Activated CD4-positive, alpha-beta T cell treated with anti-CD3 and anti-CD28 coated beads, Interleukin-2, amount 50 U/mL, for 24 hours (primary cell): Measurements from ENCODE around the gene CCDC192.
"Not testable (repeated sequence)": the region's sequence is repeated elsewhere in the genome, so short reads cannot be mapped to it uniquely, and the experiment has no call there.

Experiments
- DNase-seq, 2 donors: peaks; one replicate each; pipeline ENCODE4 v3.0.0-alpha.2; 2020; ENCODE audit warnings: low read depth in 1 of 2, low spot score in 1 of 2

The CCDC192 gene

GRCh38 chr5:127839496-127840197, 136.5 kb downstream of the CCDC192 start:
- no peak for DNase-seq

GRCh38 chr5:127840198-127840524, 137.0 kb downstream of the CCDC192 start:
- DNase-seq = no peak

- no peak for DNase-seq
These were observed 137.6 kb downstream of the CCDC192 start for GRCh38 chr5:127840809-127841208.

- DNase-seq = no peak
These were observed 141.4 kb downstream of the CCDC192 start for GRCh38 chr5:127844581-127845021.

- DNase-seq = no peak
These were observed 143.7 kb downstream of the CCDC192 start for GRCh38 chr5:127846884-127847283.

GRCh38 chr5:127847641-127848040, 144.4 kb downstream of the CCDC192 start:
- DNase-seq = not testable (repeated sequence)

GRCh38 chr5:127848098-127848497, 144.9 kb downstream of the CCDC192 start:
- DNase-seq = no peak

- DNase-seq = no peak
These were observed 146.2 kb downstream of the CCDC192 start for GRCh38 chr5:127849408-127849807.

- DNase-seq = no peak
These were observed 146.7 kb downstream of the CCDC192 start for GRCh38 chr5:127849891-127850290.

- no peak for DNase-seq
These were observed 148.8 kb downstream of the CCDC192 start for GRCh38 chr5:127851964-127852363.

GRCh38 chr5:127854520-127854919, 151.3 kb downstream of the CCDC192 start:
- DNase-seq = no peak

GRCh38 chr5:127856292-127856691, 153.1 kb downstream of the CCDC192 start:
- DNase-seq = no peak

GRCh38 chr5:127858116-127858784, 155.1 kb downstream of the CCDC192 start:
- DNase-seq = no peak

GRCh38 chr5:127860291-127860690, 157.1 kb downstream of the CCDC192 start:
- no peak for DNase-seq

- no peak for DNase-seq
These were observed 160.0 kb downstream of the CCDC192 start for GRCh38 chr5:127863161-127863560.

GRCh38 chr5:127863610-127864395, 160.6 kb downstream of the CCDC192 start:
- no peak for DNase-seq

GRCh38 chr5:127864511-127864910, 161.3 kb downstream of the CCDC192 start:
- no peak for DNase-seq

- DNase-seq = no peak
These were observed 162.1 kb downstream of the CCDC192 start for GRCh38 chr5:127865273-127865672.

GRCh38 chr5:127867022-127867783, 164.0 kb downstream of the CCDC192 start:
- DNase-seq = no peak

GRCh38 chr5:127870914-127871313, 167.7 kb downstream of the CCDC192 start:
- no peak for DNase-seq

GRCh38 chr5:127871503-127872153, 168.4 kb downstream of the CCDC192 start:
- no peak for DNase-seq
